Renal cortex interstitium (tissue), 3 donors: ENCODE measurements around the gene CMSS1. TPM values are rescaled to one million over a fixed set of nuclear protein-coding genes. Genes with fewer than 3 reads are reported as not detected.

ENCODE experiments used
- polyA plus RNA-seq, 3 donors: library from polyadenylated mRNA; unstranded; fragments of 120-200 nt; gene quantifications; one replicate each; pipeline ENCODE4 v1.2.1, GENCODE V29; 2013; ENCODE audit not compliant: insufficient read length in 3 of 3

CMSS1 gene
- polyA plus RNA-seq, 3 donors, result 43.2 to 47.4 (median 44.5) TPM

Other genes with a start within 250 kb of the CMSS1 start
- 1 to 10 TPM; 6.8 to 9.1 (median 7.9) TPM for gene COL8A1, start 179.3 kb upstream of the CMSS1 start, polyA plus RNA-seq